Measurements from ENCODE around the gene NAT14. TPM values are rescaled to one million over a fixed set of nuclear protein-coding genes. Genes with fewer than 3 reads are reported as not detected.
"Not testable (repeated sequence)": the region's sequence is repeated elsewhere in the genome, so short reads cannot be mapped to it uniquely, and the experiment has no call there.

The NAT14 gene
- total and polyA plus RNA-seq, 2 donors (not counting 3 experiments of a cell fraction or from before 2014, with no cell fraction given) = 39.1 to 44.7 TPM

GRCh38 chr19:55495646-55496349, 10.8 kb downstream of the NAT14 start:
- H3K4me2 ChIP-seq (ENCODE audit: insufficient read depth, low read length) = no peak overlapping the region
- H3K4me3 ChIP-seq (replicated peaks in 1 of 3; ENCODE audit: insufficient read depth in 1 of 3, low read depth in 1 of 3, low read length in 3 of 3) = no peak overlapping the region
- no peaks in the 10 kb centered on the region for H3K9me1 ChIP-seq (replicated peaks; ENCODE audit: control insufficient read depth, extremely low read depth, insufficient read depth, low read length)
- TF ChIP-seq CTCF (IDR thresholded peaks at IDR 0.05; ENCODE audit: extremely low read depth in 1 of 2, insufficient read depth in 1 of 2, low read depth in 1 of 2, low read length in 2 of 2) (no peak), FOS (IDR thresholded peaks at IDR 0.05; ENCODE audit: borderline replicate concordance, insufficient read depth, low read length) (no peak), JUN (IDR thresholded peaks at IDR 0.05; ENCODE audit: borderline replicate concordance, insufficient read depth, insufficient read length, low read depth) (no peak), POLR2AphosphoS5 (IDR thresholded peaks at IDR 0.05; ENCODE audit: insufficient read depth, low read depth, low read length) (no peak)
- ChIA-PET CTCF (interaction anchor here (0.9 to 5.5 kb wide), 3 partner anchors 8 to 355 kb away, joined by 3 to 38 read pairs (median 3); no protein-coding TSS in a partner anchor), POLR2A (no interaction called here)
- intact Hi-C loops (cut with micrococcal nuclease) = no loop called here
- no peaks in the 10 kb centered on the region for H3K27me3 ChIP-seq (ENCODE audit: control insufficient read depth in 2 of 2, insufficient read depth in 2 of 2, low read length in 2 of 2)
- dilution Hi-C loops (cut with MboI; ENCODE audit: extremely low pct_ligation_motif_present, low sequenced_read_pairs) = no loop called here
- no TSS peak for BruUV-seq (replicated peaks)
- no peak overlapping the region for H3K9ac ChIP-seq (replicated peaks; ENCODE audit: extremely low read depth, insufficient read depth, low read length)
- no peaks in the 10 kb centered on the region for H4K20me1 ChIP-seq (replicated peaks; ENCODE audit: control insufficient read depth, extremely low read depth, insufficient read depth, low read length)
- no peaks in the 10 kb centered on the region for H3K79me2 ChIP-seq (ENCODE audit: control insufficient read depth, insufficient read depth, low read length)
- H3K36me3 ChIP-seq (ENCODE audit: control insufficient read depth in 2 of 2, extremely low read depth in 1 of 2, insufficient read depth in 2 of 2, low read length in 2 of 2) = no peaks in the 10 kb centered on the region
- no peak overlapping the region for H3K27ac ChIP-seq (ENCODE audit: insufficient read depth, low read depth, low read length)
- no peak for FAIRE-seq
- no peak overlapping the region for H2AFZ ChIP-seq (ENCODE audit: low read depth, low read length)
- H3K9me3 ChIP-seq (replicated peaks; ENCODE audit: control insufficient read depth, insufficient read depth, low read length) = no peaks in the 10 kb centered on the region
- no peaks in the 10 kb centered on the region for H3K4me1 ChIP-seq (ENCODE audit: control insufficient read depth, extremely low read depth, insufficient read depth, low read length)
- no peak for DNase-seq (ENCODE audit: low read depth, low spot score)

DNA sequence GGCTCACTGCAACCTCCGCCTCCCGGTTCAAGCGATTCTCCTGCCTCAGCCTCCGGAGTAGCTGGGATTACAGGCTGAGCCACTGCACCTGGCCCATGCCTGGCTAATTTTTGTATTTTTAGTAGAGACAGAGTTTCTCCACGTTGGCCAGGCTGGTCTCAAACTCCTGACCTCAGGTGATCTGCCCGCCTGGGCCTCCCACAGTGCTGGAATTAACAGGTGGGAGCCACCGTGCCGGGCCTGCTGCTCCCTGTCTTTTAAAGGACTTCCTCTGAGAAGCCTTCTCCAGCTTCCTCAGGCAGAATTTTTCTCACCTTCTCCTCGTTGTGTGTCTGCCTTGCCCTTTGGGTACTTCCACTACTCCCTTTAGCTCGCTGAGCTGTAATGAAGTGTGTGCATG, 11.8 kb downstream of the NAT14 start:
- POLR2A ChIA-PET = interaction anchor here (0.8 kb wide), 1 partner anchor 20 kb away, joined by 6 read pairs; no protein-coding TSS in a partner anchor

More for the DNA sequence above, 11.8 kb downstream of the NAT14 start:
- H3K27ac ChIP-seq (ENCODE audit: insufficient read depth, low read depth, low read length); H3K9me3 ChIP-seq (replicated peaks; ENCODE audit: control insufficient read depth, insufficient read depth, low read length); H2AFZ ChIP-seq (ENCODE audit: low read depth, low read length); dilution Hi-C loops (cut with MboI; ENCODE audit: extremely low pct_ligation_motif_present, low sequenced_read_pairs); H3K27me3 ChIP-seq (ENCODE audit: control insufficient read depth in 2 of 2, insufficient read depth in 2 of 2, low read length in 2 of 2); H3K79me2 ChIP-seq (ENCODE audit: control insufficient read depth, insufficient read depth, low read length); H3K9ac ChIP-seq (replicated peaks; ENCODE audit: extremely low read depth, insufficient read depth, low read length); H3K4me2 ChIP-seq (ENCODE audit: insufficient read depth, low read length); BruUV-seq (replicated peaks); H3K4me3 ChIP-seq (replicated peaks in 1 of 3; ENCODE audit: insufficient read depth in 1 of 3, low read depth in 1 of 3, low read length in 3 of 3); DNase-seq (ENCODE audit: low read depth, low spot score); H3K4me1 ChIP-seq (ENCODE audit: control insufficient read depth, extremely low read depth, insufficient read depth, low read length); H3K36me3 ChIP-seq (ENCODE audit: control insufficient read depth in 2 of 2, extremely low read depth in 1 of 2, insufficient read depth in 2 of 2, low read length in 2 of 2); FAIRE-seq; intact Hi-C loops (cut with micrococcal nuclease); H4K20me1 ChIP-seq (replicated peaks; ENCODE audit: control insufficient read depth, extremely low read depth, insufficient read depth, low read length); H3K9me1 ChIP-seq (replicated peaks; ENCODE audit: control insufficient read depth, extremely low read depth, insufficient read depth, low read length): not testable (repeated sequence)
- CTCF ChIA-PET = interaction anchor here (0.9 to 1.2 kb wide), 2 partner anchors 29 to 356 kb away, joined by 3 read pairs; no protein-coding TSS in a partner anchor
